Thoracic aorta (tissue), 2 donors: Measurements from ENCODE around the gene TIMM22. TPM values are rescaled to one million over a fixed set of nuclear protein-coding genes. Genes with fewer than 3 reads are reported as not detected.
"Not testable (repeated sequence)": the region's sequence is repeated elsewhere in the genome, so short reads cannot be mapped to it uniquely, and the experiment has no call there.

Experiments used
- ATAC-seq: fragments of 150-250 bp; one replicate; pipeline ENCODE4 v1.8.0; 2017; ENCODE audit warnings: low read depth; ENCODE audit not compliant: insufficient number of reproducible peaks, low FRiP score
- DNase-seq: peaks from one replicate; pipeline ENCODE4 v3.0.0-alpha.2; 2020; ENCODE audit warnings: low spot score
- H3K27ac ChIP-seq, 2 donors: fragments of 200-600 bp; sonication (generic); 1 replicate in 1 of 2; 2 replicates in 1 of 2; pipeline ENCODE4 v1.5.1; 2016; ENCODE audit warnings: mild to moderate bottlenecking in 2 of 2, moderate library complexity in 2 of 2
- H3K27me3 ChIP-seq: fragments of 200-600 bp; sonication (generic); replicated peaks from 2 replicates; pipeline ENCODE4 v1.6.0; 2016; ENCODE audit warnings: mild to moderate bottlenecking; ENCODE audit not compliant: insufficient read depth
- H3K36me3 ChIP-seq: fragments of 200-600 bp; sonication (generic); one replicate; pipeline ENCODE4 v1.5.1; 2016
- H3K4me1 ChIP-seq, 2 donors: fragments of 200-600 bp; sonication (generic); 1 replicate in 1 of 2; 2 replicates in 1 of 2; pipeline versions ENCODE4 v1.5.1 to v1.6.0; 2016; ENCODE audit warnings: low read depth in 2 of 2, mild to moderate bottlenecking in 1 of 2; ENCODE audit not compliant: control insufficient read depth in 1 of 2
- H3K4me3 ChIP-seq: fragments of 200-600 bp; sonication (generic); 2 replicates; pipeline ENCODE4 v1.5.1; 2016; ENCODE audit warnings: mild to moderate bottlenecking
- H3K9me3 ChIP-seq: fragments of 200-600 bp; sonication (generic); 2 replicates; pipeline ENCODE4 v1.5.1; 2016
- total RNA-seq, 2 donors: library from RNA; depleted of rRNA; stranded (reverse); fragments of >200 nt; gene quantifications; one replicate each; pipeline versions ENCODE4 v1.1.0 to v1.2.3, GENCODE V29; 2016
- TF ChIP-seq, protein P1 (sequence below): fragments of 200-600 bp; sonication (generic); IDR thresholded peaks from one replicate; pipeline ENCODE4 v1.5.1; 2019; ENCODE audit warnings: antibody characterized with exemption

TIMM22 gene
- total RNA-seq, 2 donors from 2014 or later, result 12.6 to 13.0 TPM

DNA sequence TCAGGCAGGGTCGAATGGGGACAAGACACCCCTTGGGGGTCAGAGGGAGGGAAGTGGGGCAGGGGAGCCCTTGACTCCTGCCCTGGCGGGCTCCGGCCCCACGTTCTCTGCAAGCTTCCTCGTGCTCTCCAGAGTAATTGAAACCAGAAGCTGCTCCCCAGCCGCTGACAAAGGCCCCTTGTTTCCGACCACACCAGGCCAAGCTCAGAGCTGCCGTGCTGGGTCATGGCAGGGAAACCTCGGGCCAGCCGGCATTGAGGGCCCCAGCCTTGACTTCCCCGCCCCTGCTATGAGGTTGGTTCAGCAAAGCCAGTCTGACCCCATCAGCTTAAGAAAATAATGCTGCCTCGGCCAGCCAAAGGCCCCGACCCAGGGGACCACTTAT is 43.3 kb downstream of the TIMM22 start:
- Histone ChIP-seq H3K4me3 (peak overlapping the region; percentile 12), H3K36me3 (peaks cover 12% of the 10 kb centered on the region), H3K4me1 (peaks cover 19 to 36% of the 10 kb centered on the region in 2 donors), H3K9me3 (no peaks in the 10 kb centered on the region), H3K27ac (peak overlapping the region in 1 of 2 donors; percentile 17), H3K27me3 (no peaks in the 10 kb centered on the region)
- TF ChIP-seq, protein P1, sequence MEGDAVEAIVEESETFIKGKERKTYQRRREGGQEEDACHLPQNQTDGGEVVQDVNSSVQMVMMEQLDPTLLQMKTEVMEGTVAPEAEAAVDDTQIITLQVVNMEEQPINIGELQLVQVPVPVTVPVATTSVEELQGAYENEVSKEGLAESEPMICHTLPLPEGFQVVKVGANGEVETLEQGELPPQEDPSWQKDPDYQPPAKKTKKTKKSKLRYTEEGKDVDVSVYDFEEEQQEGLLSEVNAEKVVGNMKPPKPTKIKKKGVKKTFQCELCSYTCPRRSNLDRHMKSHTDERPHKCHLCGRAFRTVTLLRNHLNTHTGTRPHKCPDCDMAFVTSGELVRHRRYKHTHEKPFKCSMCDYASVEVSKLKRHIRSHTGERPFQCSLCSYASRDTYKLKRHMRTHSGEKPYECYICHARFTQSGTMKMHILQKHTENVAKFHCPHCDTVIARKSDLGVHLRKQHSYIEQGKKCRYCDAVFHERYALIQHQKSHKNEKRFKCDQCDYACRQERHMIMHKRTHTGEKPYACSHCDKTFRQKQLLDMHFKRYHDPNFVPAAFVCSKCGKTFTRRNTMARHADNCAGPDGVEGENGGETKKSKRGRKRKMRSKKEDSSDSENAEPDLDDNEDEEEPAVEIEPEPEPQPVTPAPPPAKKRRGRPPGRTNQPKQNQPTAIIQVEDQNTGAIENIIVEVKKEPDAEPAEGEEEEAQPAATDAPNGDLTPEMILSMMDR, result no peak
- ATAC-seq (no peak), DNase-seq (no peak)

DNA sequence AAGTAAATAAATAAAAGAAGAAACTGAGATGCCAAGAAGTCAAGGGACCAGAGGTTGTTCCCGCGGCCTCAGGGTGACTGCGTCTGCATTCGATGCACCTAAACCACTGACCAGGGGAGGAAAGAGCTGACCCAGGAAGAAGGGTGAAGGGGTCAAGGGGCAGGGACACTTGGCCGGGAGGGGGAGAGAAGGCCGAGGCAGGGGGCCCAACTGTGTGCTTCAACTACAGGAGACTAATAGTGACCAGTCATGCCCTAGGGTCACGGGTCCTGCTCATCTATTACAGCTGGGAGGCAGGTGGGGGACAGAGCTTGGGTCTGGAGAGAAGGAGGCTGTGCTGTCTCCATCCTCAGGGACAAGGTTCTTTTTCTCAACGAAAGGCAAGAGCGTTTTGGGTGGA is 44.8 kb downstream of the TIMM22 start:
- DNase-seq (no peak), ATAC-seq (no peak)
- Histone ChIP-seq H3K36me3 (peaks cover 12% of the 10 kb centered on the region), H3K4me1 (peaks cover 26 to 51% of the 10 kb centered on the region in 2 donors), H3K9me3 (no peaks in the 10 kb centered on the region), H3K27ac (no peak overlapping the region), H3K4me3 (no peak overlapping the region), H3K27me3 (no peaks in the 10 kb centered on the region)
- TF ChIP-seq, protein P1, result no peak

DNA sequence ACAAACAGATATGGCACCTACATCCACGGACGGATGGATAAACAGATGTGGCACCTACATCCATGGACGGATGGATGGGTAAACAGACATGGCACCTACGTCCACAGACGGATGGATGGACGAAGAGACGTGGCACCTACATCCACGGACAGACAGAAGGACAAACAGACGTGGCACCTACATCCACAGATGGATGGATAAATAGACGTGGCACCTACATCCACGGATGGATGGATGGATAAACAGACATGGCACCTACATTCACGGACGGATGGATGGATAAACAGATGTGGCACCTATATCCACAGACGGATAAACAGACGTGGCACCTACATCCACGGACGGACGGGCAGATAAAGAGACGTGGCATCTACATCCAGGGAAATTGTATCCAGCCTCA is 45.6 kb downstream of the TIMM22 start:
- ATAC-seq (no peak), DNase-seq (no peak)
- TF ChIP-seq, protein P1, result no peak
- Histone ChIP-seq H3K36me3 (peaks cover 12% of the 10 kb centered on the region), H3K27me3 (no peaks in the 10 kb centered on the region), H3K27ac (no peak overlapping the region), H3K9me3 (no peaks in the 10 kb centered on the region), H3K4me1 (peaks cover 28 to 58% of the 10 kb centered on the region in 2 donors), H3K4me3 (no peak overlapping the region)

DNA sequence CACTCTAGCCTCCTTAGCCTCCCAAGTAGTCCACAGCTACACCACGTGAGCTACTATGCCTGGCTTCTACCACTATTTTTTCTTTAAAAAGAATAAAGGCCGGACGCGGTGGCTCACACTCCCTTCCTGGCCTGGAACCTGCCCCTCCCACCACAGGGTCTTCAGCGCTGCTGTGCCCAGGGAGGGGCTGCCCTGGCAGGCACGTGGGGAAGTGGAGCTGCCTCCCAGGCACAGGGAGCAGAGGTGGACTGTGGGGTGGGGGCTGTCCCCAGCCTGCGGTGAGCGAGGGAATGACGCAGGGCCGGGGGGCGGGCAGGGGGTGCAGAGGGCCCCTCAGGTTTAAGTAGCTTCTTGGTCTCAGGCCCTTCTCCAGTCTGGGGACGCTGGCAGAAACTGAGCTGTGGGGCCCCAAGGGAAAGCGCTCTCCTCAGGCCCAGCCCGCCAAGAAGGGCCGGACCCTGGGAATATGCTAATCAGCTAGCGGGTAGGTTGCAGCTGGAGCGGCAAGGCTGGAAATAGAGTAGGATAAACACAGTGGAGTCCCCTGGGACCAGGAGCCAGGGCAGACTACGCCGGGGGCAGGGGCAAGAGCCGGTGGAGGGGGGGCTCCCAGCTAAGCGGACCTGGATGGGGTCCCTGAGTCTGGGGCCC is 46.8 kb downstream of the TIMM22 start:
- TF ChIP-seq, protein P1, result no peak
- Histone ChIP-seq H3K27ac (peak overlapping the region; percentile 82 to 95), H3K4me3 (peak overlapping the region; percentile 65), H3K4me1 (peaks cover 35 to 69% of the 10 kb centered on the region in 2 donors), H3K27me3 (no peaks in the 10 kb centered on the region), H3K9me3 (no peaks in the 10 kb centered on the region), H3K36me3 (peaks cover 4% of the 10 kb centered on the region)
- DNase-seq (peak; percentile 38), ATAC-seq (no peak)

DNA sequence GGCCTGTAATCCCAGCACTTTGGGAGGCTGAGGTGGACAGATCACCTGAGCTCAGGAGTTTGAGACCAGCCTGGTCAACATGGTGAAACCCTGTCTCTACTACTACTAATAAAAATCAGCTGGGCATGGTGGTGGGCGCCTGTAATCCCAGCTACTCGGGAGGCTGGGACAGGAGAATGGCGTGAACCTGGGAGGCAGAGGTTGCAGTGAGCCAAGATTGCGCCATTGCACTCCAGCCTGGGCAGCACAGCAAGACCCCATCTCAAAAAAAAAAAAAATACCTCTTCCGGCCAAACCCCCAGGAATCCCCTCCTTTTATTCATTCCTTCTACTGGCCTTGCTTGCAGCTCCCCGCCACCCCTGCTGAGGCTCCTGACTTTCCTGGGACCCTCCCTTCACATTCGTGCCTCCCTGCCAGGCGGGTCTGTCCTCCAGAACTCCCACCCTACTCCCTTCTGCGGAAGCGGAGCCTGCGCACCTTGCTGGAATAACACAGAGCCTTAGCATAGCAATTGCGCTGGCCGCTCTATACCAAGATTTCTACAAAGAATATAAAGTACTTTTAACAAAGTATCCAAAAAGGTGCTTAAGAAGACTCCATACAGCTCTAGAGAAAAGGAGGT is 47.6 kb downstream of the TIMM22 start:
- not testable (repeated sequence) for DNase-seq, ATAC-seq, H3K9me3 ChIP-seq, H3K27me3 ChIP-seq, H3K36me3 ChIP-seq
- H3K4me3 ChIP-seq, result peak overlapping the region; percentile 65
- peak overlapping the region; percentile 82 to 95 for H3K27ac ChIP-seq
- H3K4me1 ChIP-seq, result peaks cover 35 to 77% of the 10 kb centered on the region in 2 donors
